T-helper 2 cell treated with Interferon-gamma antibody and Interleukin-4, amounts not matched to agents 5 μg/mL and 100 μg/mL, for 36 hours (primary cell): Measurements from ENCODE around the gene ECPAS.

ENCODE experiments used
- DNase-seq: peaks from one replicate; pipeline ENCODE4 v3.0.0; 2021; ENCODE audit warnings: low spot score
- H3K27ac Mint-ChIP-seq: one replicate; pipeline ENCODE4 v1.8.0; 2021; ENCODE audit warnings: mild to moderate bottlenecking, mixed read lengths
- H3K27me3 Mint-ChIP-seq: one replicate; pipeline ENCODE4 v1.8.0; 2021; ENCODE audit warnings: low read depth, mixed read lengths
- H3K36me3 Mint-ChIP-seq: one replicate; pipeline ENCODE4 v1.8.0; 2021; ENCODE audit warnings: low read depth, mixed read lengths
- H3K4me1 Mint-ChIP-seq: one replicate; pipeline ENCODE4 v1.8.0; 2021; ENCODE audit warnings: low read depth, mixed read lengths
- H3K4me3 Mint-ChIP-seq: one replicate; pipeline ENCODE4 v1.8.0; 2022; ENCODE audit warnings: mild to moderate bottlenecking, moderate library complexity, mixed read lengths
- H3K9me3 Mint-ChIP-seq: one replicate; pipeline ENCODE4 v1.8.0; 2021; ENCODE audit warnings: mixed read lengths

The ECPAS gene

GRCh38 chr9:111316796-111317195, 167.4 kb downstream of the ECPAS start:
- Mint-ChIP-seq H3K27ac (no peak overlapping the region), H3K27me3 (no peaks in the 10 kb centered on the region), H3K4me3 (no peak overlapping the region), H3K4me1 (no peaks in the 10 kb centered on the region), H3K9me3 (no peaks in the 10 kb centered on the region), H3K36me3 (no peaks in the 10 kb centered on the region)
- DNase-seq: no peak
